HepG2 (cell line): ENCODE results near the gene NEURL2. TPM values are rescaled to one million over a fixed set of nuclear protein-coding genes. Genes with fewer than 3 reads are reported as not detected.

Experiments
- ETV5 ChIP-seq: IDR thresholded peaks from 2 replicates; pipeline ENCODE4 v1.6.1; 2018; ENCODE audit warnings: missing biosample characterization, missing genetic modification reagents, inconsistent platforms, borderline replicate concordance
- FOXK2 ChIP-seq: fragments of 450-650 bp; IDR thresholded peaks from 2 replicates; pipeline ENCODE4 v1.6.1; 2016
- GATAD1 ChIP-seq: IDR thresholded peaks from 2 replicates; pipeline ENCODE4 v1.6.1; 2016; ENCODE audit warnings: missing genetic modification reagents, missing compliant biosample characterization
- HMG20B ChIP-seq: conservative IDR thresholded peaks from 2 replicates; pipeline ENCODE4 v1.6.1; 2016; ENCODE audit warnings: missing genetic modification reagents, missing compliant biosample characterization
- ISL2 ChIP-seq: sonication (generic); formaldehyde crosslinking; IDR thresholded peaks from 2 replicates; pipeline ENCODE4 v1.5.0; 2020; ENCODE audit warnings: missing genetic modification reagents
- MTF2 ChIP-seq: sonication (generic); formaldehyde crosslinking; IDR thresholded peaks from 2 replicates; pipeline ENCODE4 v1.5.0; 2020; ENCODE audit warnings: missing genetic modification reagents, borderline replicate concordance
- NFIB ChIP-seq: sonication (generic); formaldehyde crosslinking; IDR thresholded peaks from 2 replicates; pipeline ENCODE4 v1.9.0; 2021; ENCODE audit warnings: missing genetic modification reagents, mild to moderate bottlenecking, borderline replicate concordance
- NKX3-1 ChIP-seq: sonication (generic); formaldehyde crosslinking; IDR thresholded peaks from 2 replicates; pipeline ENCODE4 v1.5.0; 2020; ENCODE audit warnings: missing genetic modification reagents
- POGZ ChIP-seq: sonication (generic); formaldehyde crosslinking; IDR thresholded peaks from 2 replicates; pipeline ENCODE4 v1.4.0; 2020; ENCODE audit warnings: mild to moderate bottlenecking, missing genetic modification reagents
- RFX3 ChIP-seq: IDR thresholded peaks from 2 replicates; pipeline ENCODE4 v1.6.1; 2016; ENCODE audit warnings: missing biosample characterization, missing genetic modification reagents
- SP1 ChIP-seq, 2 experiments: fragments of 450-650 bp in 1 of 2; sonication (generic) in 1 of 2; formaldehyde crosslinking in 1 of 2; IDR thresholded peaks; 2 replicates each; pipeline versions ENCODE4 v1.4.0 to v1.6.1; 2016 to 2020; ENCODE audit warnings: missing genetic modification reagents in 1 of 2
- WIZ ChIP-seq: sonication (generic); formaldehyde crosslinking; IDR thresholded peaks from 2 replicates; pipeline ENCODE4 v1.5.1; 2020; ENCODE audit warnings: mild to moderate bottlenecking, missing genetic modification reagents
- XRCC5 ChIP-seq: fragments of 200-400 bp; formaldehyde crosslinking; optimal IDR thresholded peaks from 2 replicates; pipeline ENCODE3; 2017; ENCODE audit warnings: mild to moderate bottlenecking, low read length
- ZFP36 ChIP-seq: fragments of 150-350 bp; IDR thresholded peaks from 2 replicates; pipeline ENCODE4 v1.6.1; 2018; ENCODE audit warnings: borderline replicate concordance, low read length, low read depth; ENCODE audit not compliant: partially characterized antibody
- ZFP82 ChIP-seq: sonication (generic); formaldehyde crosslinking; IDR thresholded peaks from 2 replicates; pipeline ENCODE4 v1.5.1; 2020; ENCODE audit warnings: mild to moderate bottlenecking, missing genetic modification reagents, borderline replicate concordance
- ZNF256 ChIP-seq: sonication (generic); formaldehyde crosslinking; conservative IDR thresholded peaks from 2 replicates; pipeline ENCODE4 v1.4.0; 2020; ENCODE audit warnings: missing genetic modification reagents
- ZNF513 ChIP-seq: sonication (generic); formaldehyde crosslinking; conservative IDR thresholded peaks from 2 replicates; pipeline ENCODE4 v1.5.0; 2020; ENCODE audit warnings: missing genetic modification reagents
- ZNF556 ChIP-seq: sonication (generic); formaldehyde crosslinking; IDR thresholded peaks from 2 replicates; pipeline ENCODE4 v1.4.0; 2020; ENCODE audit warnings: mild to moderate bottlenecking, missing genetic modification reagents, borderline replicate concordance
- ZNF615 ChIP-seq: sonication (generic); formaldehyde crosslinking; IDR thresholded peaks from 2 replicates; pipeline ENCODE4 v1.5.0; 2020; ENCODE audit warnings: mild to moderate bottlenecking, missing genetic modification reagents, borderline replicate concordance
- ZNF850 ChIP-seq: sonication (generic); formaldehyde crosslinking; conservative IDR thresholded peaks from 2 replicates; pipeline ENCODE4 v1.9.0; 2021; ENCODE audit warnings: mild to moderate bottlenecking, missing genetic modification reagents
- ZNF878 ChIP-seq: sonication (generic); formaldehyde crosslinking; IDR thresholded peaks from 2 replicates; pipeline ENCODE4 v1.8.1; 2023; ENCODE audit warnings: mild to moderate bottlenecking, missing genetic modification reagents, moderate library complexity
- ZXDC ChIP-seq: sonication (generic); formaldehyde crosslinking; IDR thresholded peaks from 2 replicates; pipeline ENCODE4 v1.5.0; 2020; ENCODE audit warnings: mild to moderate bottlenecking, missing genetic modification reagents
- polyA plus RNA-seq, 8 experiments: library from polyadenylated mRNA; depleted of rRNA in 3 of 8; stranded (reverse) in 7 of 8; unstranded in 1 of 8; fragments of >200 nt; fragmentation: Illumina TruSeq in 4 of 8; extraction: Trizol in 4 of 8; gene quantifications; 2 replicates each; pipeline versions ENCODE4 v1.2.1 to v1.2.3, GENCODE V29; 2011 to 2016; ENCODE audit warnings: low read depth in 4 of 8, missing spikeins in 1 of 8, mixed read lengths in 1 of 8; ENCODE audit not compliant: insufficient read depth in 1 of 8
- total RNA-seq, 5 experiments: library from RNA; depleted of rRNA; stranded (reverse); fragments of >200 nt; fragmentation: Illumina TruSeq; extraction: Trizol; gene quantifications; 2 replicates each; pipeline ENCODE4 v1.2.3, GENCODE V29; 2016; ENCODE audit warnings: low read depth in 1 of 5
- TF ChIP-seq, protein P1 (sequence below): sonication (generic); formaldehyde crosslinking; IDR thresholded peaks from 2 replicates; pipeline ENCODE4 v1.5.0; 2020; ENCODE audit warnings: mild to moderate bottlenecking, missing genetic modification reagents
- TF ChIP-seq, protein P2 (sequence below): sonication (generic); formaldehyde crosslinking; IDR thresholded peaks from 2 replicates; pipeline ENCODE4 v1.8.1; 2023; ENCODE audit warnings: mild to moderate bottlenecking, missing genetic modification reagents, borderline replicate concordance

The NEURL2 gene
- total and polyA plus RNA-seq, 2 of the 13 experiments (the other 11 are each of a cell fraction or from before 2014, with no cell fraction given) = 7.2 to 9.7 TPM

- TF ChIP-seq FOXK2 = no peak
- no peak; the same call in 1 of the 2 replicates for TF ChIP-seq HMG20B (CRISPR knock-in tag)
- TF ChIP-seq XRCC5 = no peak
- TF ChIP-seq POGZ = no peak; the same call in 1 of the 2 replicates
- no peak for TF ChIP-seq ZFP36
- TF ChIP-seq MTF2 (CRISPR knock-in tag) = no peak
- no peak for TF ChIP-seq ZNF878 (CRISPR knock-in tag)
- TF ChIP-seq NKX3-1 = no peak
- peak; percentile 80 for TF ChIP-seq ZNF850 (CRISPR knock-in tag)
- peak; percentile 86 for TF ChIP-seq ZNF615 (CRISPR knock-in tag)
- TF ChIP-seq, protein P1, sequence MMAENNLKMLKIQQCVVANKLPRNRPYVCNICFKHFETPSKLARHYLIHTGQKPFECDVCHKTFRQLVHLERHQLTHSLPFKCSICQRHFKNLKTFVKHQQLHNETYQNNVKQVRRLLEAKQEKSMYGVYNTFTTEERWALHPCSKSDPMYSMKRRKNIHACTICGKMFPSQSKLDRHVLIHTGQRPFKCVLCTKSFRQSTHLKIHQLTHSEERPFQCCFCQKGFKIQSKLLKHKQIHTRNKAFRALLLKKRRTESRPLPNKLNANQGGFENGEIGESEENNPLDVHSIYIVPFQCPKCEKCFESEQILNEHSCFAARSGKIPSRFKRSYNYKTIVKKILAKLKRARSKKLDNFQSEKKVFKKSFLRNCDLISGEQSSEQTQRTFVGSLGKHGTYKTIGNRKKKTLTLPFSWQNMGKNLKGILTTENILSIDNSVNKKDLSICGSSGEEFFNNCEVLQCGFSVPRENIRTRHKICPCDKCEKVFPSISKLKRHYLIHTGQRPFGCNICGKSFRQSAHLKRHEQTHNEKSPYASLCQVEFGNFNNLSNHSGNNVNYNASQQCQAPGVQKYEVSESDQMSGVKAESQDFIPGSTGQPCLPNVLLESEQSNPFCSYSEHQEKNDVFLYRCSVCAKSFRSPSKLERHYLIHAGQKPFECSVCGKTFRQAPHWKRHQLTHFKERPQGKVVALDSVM (CRISPR knock-in tag) = peak; percentile 21; the same call in 1 of the 2 replicates
- peak; percentile 79; the same call in 1 of the 2 replicates for TF ChIP-seq ZFP82 (CRISPR knock-in tag)
- no peak for TF ChIP-seq ISL2 (CRISPR knock-in tag)
- TF ChIP-seq RFX3 = no peak; the same call in 1 of the 2 replicates
- no peak for TF ChIP-seq ZNF256
- TF ChIP-seq ETV5 (CRISPR knock-in tag) = peak; percentile 85
- no peak for TF ChIP-seq ZXDC (CRISPR knock-in tag)
- TF ChIP-seq NFIB (CRISPR knock-in tag) = no peak
- TF ChIP-seq SP1 (IDR thresholded peaks at IDR 0.05) = no peak
- TF ChIP-seq SP1 (CRISPR knock-in tag; IDR thresholded peaks at IDR 0.05) = no peak
- TF ChIP-seq, protein P2, sequence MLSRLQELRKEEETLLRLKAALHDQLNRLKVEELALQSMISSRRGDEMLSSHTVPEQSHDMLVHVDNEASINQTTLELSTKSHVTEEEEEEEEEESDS = no peak
- no peak for TF ChIP-seq WIZ
- TF ChIP-seq ZNF513 = no peak
- no peak for TF ChIP-seq ZNF556 (CRISPR knock-in tag)
- no peak for TF ChIP-seq GATAD1 (CRISPR knock-in tag)
These were observed 43.1 kb upstream of the NEURL2 start (continued) for GRCh38 chr20:45934046-45934585.
